ENCODE results near the gene OVCH2.
"Not testable (repeated sequence)": the region's sequence is repeated elsewhere in the genome, so short reads cannot be mapped to it uniquely, and the experiment has no call there.

The OVCH2 gene

DNA sequence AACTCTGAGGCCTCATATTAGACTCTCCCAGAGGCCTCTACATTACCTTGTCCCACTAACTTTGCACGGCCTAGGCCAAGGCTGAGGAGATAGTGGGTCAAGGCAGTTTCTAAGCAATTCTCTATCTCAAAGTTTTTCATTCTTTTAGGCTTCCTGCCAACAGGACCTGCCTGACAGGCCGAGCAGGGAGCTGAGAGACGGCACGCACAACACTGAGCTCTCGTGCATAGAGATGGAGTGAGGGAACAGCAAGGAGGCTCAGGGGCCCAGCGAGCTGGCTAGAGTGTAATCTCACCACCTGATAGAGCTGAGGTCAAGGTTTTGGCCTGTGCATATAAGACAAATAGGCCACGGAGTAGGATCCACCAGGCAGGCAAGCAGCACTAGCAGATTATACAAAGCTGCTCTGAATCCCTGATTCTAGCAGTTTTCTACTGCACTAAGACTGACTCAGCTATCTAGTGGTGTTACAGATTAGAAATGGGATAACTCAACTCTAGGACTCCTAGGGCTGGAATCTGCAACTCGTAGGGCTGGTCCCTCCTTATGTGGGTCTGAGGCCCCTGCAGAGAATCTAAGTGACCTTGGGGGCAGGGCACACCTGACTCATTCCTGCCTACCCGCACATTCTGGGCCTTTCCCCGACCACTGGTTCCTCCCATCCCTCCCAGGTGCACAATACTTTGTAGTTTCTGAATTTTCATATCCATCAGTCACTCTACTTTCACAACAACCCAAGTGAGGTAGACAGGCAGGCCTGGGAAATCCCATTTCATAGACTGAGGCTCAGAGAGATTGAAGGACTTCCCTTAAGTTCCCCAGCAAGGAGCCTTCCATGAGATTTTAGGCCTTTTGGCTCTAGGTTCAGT, 34.7 kb downstream of the OVCH2 start:
- no peak for DNase-seq (ENCODE audit: low spot score)

DNA sequence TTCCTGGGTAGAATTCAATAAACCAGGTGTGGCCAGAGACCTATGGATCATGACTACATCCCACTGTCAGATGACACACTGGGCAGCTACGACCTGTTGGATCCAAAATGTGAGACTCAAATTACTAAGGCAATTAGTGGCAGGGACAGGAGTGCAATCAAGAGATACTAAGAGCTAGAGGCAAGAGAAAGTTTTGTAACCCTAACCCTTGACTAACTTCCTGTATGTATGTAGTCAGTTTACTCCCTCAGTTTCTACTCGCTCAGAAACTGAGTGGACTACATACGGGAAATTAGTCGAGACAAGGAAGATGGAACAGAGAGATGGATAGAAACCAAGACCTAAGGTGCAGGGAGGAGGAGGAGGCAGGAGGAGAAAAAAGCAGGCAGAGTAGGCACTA, 35.6 kb downstream of the OVCH2 start:
- no peak for DNase-seq (ENCODE audit: low spot score)

DNA sequence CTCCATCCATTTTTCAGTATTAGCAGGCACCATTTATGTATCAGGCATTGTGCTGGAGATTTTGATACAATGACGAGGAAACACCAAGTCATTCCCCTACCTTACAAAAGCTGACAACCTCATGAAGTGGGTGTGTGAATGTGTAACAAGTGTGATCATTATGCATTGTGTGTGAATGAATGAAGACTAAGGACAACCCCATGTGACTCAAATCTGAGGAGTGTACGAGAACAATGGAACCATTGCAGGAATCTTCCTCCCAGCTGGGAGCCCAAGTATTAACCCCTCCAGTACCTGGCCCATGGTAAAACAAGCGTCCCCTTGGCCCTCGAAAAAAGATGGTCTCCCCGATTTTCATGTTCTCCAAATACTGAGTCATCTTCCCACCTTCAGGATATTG, 37.4 kb downstream of the OVCH2 start:
- DNase-seq (ENCODE audit: low spot score) = no peak

DNA sequence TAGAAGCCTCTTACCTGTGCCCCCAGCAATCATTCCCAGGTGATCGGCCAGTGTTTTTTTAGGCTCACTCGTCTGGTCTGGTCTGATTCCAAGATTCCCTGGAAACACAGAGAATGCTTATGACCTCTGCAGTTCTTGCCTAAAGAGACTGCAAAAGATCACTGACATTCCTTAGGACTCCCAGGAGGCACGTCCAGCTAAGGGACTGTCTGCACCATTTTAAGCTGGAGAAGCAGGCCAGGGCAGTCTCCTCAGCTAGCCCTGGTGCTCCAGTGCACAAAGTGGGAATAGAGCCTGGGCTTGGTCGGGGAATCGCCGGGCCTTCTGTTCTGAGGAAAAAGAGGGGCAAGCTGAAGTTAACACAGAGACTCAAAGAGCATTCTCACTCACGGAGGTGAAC, 37.8 kb downstream of the OVCH2 start:
- DNase-seq (ENCODE audit: low spot score) = no peak

DNA sequence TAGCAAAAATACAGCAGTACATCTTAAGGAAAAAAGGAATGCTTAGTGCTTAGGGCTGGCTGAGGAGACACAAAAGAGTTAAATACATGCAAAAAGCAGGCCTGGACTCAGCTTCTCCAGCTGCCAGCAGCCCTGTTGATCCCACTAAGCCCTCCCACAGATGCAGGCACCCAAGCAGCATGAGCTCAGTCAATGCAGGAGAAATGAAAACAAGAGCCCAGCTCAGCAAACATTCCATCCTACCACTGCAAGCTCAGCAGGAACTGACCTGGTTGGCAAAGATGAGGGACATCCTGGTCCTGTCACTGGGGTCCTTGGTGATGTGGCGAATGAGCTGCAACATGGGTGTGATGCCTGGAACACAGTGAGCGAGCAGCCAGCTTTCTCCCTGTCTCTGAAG, 38.8 kb downstream of the OVCH2 start:
- no peak for DNase-seq (ENCODE audit: low spot score)

DNA sequence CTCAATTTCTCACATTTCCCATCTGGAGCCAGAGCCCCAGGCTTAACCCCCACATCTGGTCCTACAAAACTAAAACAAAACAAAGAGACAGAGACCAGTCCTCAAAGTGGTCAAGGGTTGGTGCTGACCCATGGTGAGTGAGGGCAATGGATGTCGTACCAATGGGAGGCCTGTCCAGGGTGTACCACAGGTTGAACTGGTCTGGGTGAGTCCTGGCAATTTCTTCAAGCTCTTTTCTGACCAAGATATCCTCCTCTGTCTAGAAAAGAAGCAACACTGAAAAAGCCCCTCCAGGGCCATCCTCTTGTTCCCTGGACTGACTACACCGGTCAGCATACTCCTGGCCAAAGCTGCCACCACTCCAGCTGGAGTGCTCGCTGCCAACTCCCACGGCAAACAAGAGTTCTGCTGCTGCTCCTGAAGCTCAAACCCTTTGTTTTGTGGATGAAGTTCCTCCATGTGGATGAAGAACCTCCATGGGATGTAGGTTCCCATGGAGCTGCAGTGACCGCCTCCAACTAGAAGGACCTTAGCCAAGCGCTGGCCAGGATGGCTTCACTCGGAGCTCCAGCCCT, 39.9 kb downstream of the OVCH2 start:
- DNase-seq (ENCODE audit: low spot score) = no peak

DNA sequence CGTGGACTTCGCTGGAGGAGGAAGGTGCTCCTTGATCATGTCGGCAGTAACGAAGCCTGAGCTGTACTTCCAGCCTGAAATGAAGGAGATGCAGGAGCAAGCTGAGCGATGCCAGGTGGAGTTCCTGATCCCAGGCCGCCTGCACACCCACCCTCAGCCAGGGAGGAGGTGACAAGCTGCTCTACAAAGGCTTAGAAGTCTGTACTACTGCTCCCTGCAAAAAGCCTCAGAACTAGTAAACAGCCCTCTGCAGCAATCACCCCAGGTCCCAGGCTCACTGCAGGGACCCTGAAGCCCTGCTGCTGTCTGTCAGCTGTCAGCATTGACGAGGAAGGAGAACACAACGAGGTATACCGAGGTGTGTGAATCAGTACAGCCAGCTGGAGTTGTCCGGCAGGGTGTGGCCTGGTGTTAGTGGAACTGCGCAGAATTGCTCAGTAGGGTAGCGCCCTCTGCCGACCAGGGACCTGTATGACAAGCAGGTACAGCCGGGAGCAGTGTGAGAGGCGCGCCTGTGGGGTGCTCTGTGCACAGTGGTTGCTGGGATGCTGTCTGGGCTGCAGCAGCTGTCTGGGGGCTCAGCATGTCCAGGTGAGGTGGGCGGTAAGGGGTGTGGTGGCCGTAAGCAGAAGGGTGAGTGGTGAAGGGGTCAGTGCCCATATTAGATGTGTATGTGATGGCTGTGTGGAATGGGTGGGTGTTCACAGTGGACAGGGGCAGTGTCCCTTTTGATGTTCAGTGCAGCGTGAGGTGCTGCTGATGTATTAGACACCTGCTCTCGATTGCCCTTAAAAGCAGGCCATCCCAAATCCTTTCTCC, 40.6 kb downstream of the OVCH2 start:
- peak; percentile 76 for DNase-seq (ENCODE audit: low spot score)

DNA sequence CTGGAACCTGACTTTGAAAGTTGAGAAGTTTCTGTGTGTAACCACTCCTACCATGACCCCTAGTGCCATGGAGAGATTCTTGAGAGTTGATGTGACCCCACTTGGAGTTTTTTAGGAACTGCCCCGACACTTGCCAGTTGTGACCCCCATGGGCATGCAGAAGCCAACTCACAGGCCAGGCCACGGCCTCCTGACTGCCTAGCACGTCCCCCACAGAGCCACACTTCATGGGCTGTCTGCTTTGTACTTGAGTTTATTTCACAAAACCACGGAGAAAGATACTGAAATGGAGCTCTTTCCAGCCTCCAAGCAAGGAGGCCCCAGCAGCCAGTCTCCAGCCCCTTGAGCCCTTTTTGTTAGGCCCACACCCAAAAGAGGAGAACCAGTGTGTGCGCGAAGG, 41.4 kb downstream of the OVCH2 start:
- DNase-seq (ENCODE audit: low spot score) = no peak

DNA sequence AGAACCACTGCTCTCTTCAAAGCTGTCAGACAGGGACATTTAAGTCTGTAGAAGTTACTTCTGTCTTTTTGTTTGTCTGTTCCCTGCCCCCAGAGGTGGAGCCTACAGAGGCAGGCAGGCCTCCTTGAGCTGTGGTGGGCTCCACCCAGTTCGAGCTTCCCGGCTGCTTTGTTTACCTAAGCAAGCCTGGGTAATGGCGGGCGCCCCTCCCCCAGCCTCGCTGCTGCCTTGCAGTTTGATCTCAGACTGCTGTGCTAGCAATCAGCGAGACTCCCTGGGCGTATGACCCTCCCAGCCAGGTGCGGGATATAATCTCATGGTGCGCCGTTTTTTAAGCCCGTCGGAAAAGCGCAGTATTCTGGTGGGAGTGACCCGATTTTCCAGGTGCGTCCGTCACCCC, 42.7 kb downstream of the OVCH2 start:
- not testable (repeated sequence) for DNase-seq (ENCODE audit: low spot score)

DNA sequence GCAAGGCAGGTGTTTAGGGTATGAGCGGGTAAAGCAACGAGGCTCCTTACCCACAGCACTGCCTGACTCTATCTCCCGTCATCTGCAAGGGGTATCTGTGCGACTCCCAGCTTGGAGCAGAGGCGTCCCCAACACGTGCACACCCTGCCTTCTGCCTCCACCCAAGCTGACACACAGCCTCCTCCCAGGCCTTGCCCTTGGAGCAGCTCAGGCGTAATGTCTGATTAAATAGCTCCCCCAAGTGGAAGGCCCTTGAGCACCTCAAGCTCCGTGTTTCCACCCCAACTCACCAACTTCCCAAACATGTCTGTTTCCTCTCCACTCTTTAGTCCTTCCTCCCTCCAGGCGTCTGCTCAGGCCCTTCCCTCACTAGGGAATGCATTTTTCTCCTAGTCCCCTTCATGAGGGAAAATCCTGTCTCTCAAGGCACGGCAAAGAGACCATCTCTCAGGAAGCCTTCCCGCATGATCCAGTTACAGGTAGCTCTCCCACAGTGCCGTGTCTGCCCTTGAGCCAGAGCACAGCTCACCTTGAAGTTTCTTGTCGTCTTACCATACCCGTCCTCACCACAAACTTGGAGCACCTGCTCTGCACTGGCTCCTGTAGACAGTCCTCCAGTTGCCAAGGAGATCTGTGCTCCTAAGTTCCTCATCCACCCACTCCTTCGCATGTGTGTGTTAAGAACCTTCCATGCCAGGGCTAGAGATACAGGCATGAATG, 48.8 kb downstream of the OVCH2 start:
- DNase-seq (ENCODE audit: low spot score) = peak; percentile 88

DNA sequence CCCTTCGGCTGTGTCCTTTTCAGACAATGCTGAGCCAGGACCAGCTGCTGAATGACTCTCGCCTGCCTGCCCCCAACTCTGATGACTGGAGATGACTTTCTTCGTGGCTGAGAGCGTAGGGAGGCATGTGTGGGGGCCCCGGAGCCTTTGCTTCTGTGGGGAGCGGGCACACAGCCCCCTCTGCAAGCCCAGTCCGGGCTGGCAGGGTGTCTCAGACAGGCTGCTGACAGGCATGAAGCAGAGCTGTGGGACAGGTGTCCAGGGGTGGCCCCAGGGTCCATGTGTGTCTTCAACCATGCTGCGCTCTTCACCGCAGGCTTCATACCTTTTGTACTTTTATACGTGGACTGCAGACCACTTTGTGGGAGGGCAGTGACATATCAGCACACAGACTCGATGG, 49.6 kb downstream of the OVCH2 start:
- DNase-seq (ENCODE audit: low spot score) = no peak

DNA sequence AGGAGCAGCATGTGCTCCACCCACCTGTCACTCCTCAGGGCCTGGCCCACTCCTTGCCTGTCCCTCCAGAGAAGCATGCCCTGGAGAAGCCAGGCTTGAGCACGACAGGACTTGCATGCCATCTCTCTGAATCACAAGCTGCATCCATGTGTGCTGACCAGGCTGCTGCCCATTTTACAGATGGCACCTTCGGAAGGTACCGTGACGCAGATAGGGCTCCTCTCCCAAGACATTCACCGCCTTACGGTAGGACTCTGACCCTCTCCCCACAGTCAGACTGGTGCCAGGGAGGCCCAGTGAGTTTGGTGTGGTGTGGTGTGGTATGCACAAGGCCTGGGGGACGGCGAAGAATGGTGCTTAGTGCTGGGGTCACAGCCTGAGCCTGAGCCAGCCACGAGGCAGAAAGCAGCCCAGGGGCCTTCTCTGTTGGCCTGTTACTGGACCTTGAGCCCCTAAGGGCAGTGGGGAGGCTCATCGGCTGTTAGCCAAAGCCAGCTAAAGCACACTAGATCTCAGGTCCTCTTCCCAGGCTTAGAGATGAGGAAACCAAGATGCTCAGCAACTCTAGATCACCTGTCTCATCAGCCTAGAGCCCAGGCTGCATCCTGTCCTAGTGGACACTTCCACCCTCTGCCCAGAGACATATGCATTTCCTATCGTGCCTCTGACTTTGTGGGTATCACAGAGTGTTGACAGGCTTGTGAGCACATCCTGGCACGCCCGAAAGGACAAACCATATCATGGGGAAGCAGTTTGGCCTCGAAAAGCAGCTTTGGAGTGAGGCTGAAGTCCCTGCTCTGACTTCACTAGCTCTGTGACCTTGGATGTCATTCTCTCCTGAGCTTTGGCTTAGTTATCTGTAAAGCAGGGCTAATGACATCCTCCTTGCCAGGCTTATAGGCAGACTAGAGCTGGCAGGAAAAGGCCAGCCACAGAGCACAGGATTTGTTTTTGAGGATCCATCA, 50.7 kb downstream of the OVCH2 start:
- DNase-seq (ENCODE audit: low spot score) = no peak

DNA sequence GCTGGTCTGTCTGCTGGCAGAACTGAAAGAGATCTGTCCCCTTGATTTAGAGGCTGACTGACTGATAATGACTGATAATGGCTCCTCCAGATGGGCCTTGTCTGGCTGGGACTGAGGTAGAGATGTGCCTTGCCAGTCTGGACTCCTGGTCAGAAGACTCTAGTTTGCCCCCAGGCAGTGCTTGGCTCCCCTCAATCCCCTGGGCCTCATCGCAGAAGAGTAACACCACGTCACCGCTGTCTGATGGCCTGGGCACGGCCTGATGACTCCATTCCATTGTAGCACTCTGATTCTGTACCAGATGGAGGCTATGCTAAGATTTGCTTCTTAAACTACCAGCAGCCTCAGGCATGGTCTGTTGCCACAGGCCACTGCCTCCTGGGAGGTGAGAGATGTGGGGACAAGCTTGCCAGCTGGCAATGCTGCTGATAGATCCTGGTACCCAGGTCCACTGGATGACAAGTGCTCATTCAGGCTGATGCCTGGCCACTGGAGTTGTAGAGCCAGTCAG, 52.0 kb downstream of the OVCH2 start:
- no peak for DNase-seq (ENCODE audit: low spot score)

DNA sequence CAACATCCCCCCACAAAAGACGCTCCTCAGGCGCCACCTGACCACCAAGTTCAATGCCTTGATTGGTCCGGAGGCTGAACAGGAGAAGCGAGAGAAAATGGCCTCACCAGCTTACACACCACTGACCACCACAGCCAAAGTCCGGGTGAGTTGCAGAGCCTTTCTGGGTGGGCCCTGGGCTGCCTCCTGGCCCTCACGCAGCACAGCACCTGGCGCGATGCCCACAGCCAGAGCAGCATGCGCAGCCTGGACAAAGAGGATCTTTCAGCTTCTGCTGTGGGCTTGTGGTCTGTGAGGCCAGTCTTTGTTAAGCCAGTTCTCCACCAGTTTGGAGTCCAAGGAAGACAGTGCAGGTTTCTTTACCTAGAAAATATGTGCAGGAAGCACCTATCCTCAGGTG, 54.6 kb downstream of the OVCH2 start:
- DNase-seq (ENCODE audit: low spot score) = no peak

DNA sequence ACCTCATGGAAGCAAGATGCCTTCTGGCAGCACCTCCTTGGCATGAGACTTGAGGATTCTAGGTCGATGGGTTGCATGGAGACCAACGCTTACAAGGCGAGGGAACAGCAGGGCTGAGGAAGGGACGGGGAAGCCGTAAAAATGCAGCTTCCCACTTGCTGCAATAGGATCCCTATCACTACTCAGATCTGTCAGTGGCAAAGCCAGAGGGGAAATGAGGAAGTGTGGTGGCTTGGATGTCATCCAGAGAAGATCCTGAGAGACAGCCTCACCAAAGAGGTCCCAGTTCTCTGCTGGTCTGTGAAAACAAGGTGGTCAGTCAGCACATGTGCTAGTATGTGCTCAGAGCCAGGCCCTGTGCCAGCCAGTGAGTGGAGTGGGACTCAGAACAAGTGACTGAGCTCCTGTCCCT, 55.1 kb downstream of the OVCH2 start:
- no peak for DNase-seq (ENCODE audit: low spot score)

DNA sequence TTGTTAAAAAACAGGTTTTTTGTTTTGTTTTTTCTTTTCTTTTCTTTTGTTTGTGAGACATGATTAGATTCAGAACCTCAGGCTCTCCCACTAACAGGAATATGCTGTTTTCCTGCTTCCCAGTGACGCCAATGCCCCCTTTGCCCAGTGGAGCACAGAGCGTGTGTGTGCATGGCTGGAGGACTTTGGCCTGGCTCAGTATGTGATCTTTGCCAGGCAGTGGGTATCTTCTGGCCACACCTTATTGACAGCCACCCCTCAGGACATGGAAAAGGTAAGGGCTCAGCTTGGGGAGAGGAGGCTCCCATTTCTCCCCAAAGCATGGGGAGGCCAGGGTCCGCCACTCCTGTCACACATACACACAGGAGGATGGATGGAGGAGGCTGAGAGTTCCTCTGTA, 58.0 kb downstream of the OVCH2 start:
- no peak for DNase-seq (ENCODE audit: low spot score)

DNA sequence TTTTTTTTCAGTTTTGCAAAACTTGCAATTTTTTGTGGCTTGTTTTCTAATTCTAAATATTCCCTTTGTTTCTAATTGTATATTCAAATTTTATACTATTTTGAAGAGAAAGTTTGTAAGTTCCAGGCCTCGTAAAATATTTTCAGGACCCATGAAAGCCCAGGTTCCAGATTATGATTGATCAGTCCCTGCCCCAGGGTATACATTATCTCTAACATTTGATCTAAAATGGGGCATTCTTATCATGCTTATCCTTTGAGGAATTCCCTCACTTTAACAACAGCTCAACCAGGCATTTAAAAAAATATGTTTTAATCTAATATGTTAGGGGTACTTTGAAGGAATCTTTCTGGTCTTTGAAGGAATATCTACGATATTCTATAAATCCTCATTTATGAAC, 59.4 kb downstream of the OVCH2 start:
- DNase-seq (ENCODE audit: low spot score) = no peak

DNA sequence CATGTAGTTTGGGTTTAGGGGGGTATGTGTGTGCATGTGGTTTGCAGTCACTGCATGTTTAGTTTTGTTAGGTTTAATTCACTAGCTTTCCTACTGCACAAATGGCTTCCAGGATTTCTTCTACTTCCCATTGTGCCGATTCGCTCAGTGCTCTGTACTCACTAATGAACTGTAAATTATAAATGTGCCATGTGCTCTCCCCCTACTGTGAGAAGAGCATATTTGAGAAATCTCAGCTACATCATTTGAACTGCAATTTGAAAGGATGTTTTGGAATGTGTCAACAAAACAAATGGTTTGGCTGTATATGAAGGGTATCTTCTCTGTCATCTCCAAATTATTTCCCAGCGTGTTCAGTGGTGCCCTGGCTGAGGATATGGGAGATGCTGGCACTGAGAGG, 61.1 kb downstream of the OVCH2 start:
- no peak for DNase-seq (ENCODE audit: low spot score)

DNA sequence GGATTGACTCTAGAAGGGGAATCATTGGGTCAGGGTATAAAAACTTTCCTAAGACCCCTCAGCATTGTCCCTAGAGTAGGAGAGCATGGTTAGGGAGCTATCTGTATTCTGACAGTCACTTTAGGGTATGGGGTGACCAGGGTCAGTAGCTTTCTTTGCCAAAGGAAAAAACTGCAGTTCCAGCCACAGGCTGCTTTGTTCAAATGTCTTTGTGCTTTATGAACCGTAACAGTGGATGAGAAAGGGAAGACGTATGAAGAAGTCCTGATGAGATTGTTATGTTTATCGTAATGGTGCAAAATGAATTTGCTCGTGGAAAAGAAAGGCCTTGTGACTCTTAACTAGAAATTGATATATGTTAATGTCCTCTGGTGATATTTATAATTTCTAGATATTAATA, 63.0 kb downstream of the OVCH2 start:
- no peak for DNase-seq (ENCODE audit: low spot score)

DNA sequence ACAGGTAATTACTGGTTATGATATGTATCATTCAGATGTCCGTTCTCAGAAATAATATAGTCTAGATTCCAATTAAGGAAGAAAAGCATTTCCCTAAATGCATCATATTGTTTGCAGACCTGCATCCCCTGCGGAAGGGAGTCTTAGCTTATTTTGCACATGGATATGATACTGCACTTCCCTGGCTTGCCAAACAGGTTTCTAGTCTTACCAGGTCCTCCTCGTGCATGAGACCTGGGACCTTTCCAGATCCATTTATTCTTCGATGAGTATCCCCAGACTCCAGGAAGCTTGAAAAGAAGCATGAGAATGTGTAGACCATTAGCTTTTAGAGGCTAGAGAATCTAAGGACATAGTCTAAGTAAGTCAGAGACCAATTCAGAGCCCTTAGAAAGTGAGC, 63.5 kb downstream of the OVCH2 start:
- DNase-seq (ENCODE audit: low spot score) = no peak

DNA sequence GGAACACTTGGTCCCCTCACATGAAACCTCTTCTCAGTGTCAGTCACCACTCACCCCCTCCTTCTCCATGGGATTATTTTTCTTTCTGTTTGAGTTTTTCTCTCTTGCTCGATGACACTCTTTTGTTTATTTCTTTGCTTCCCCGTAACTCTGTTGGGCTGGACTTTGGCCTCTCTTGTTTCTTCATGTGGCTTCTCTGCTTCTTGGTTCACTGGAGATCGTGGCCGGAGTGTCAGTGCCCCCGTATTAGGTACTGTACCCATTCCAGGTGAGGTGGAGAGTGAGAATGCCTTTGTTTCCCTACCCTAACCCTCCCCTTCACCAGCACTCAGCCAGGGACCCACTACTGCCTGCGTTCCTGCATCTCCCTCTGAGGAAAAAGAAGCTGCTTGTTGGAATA, 65.5 kb downstream of the OVCH2 start:
- DNase-seq (ENCODE audit: low spot score) = no peak
